K562 (cell line): ENCODE data around the gene TSC22D2. TPM values are rescaled to one million over a fixed set of nuclear protein-coding genes. Genes with fewer than 3 reads are reported as not detected.

Source experiments
- ADNP ChIP-seq: fragments of 200-800 bp; sonication (Bioruptor generic); IDR thresholded peaks from 2 replicates; pipeline ENCODE4 v1.6.1; 2016; ENCODE audit warnings: missing genetic modification characterization, missing compliant biosample characterization
- ARHGAP35 ChIP-seq: fragments of 450-650 bp; IDR thresholded peaks from 2 replicates; pipeline ENCODE4 v1.6.1; 2018; ENCODE audit not compliant: partially characterized antibody
- CBX3 ChIP-seq, 2 experiments: IDR thresholded peaks; 1 replicate in 1 of 2; 2 replicates in 1 of 2; pipeline ENCODE4 v1.6.1; 2012; ENCODE audit warnings: inconsistent platforms in 2 of 2, low read length in 2 of 2, borderline replicate concordance in 1 of 2, control low read depth in 1 of 2
- CBX8 ChIP-seq: fragments of 200-600 bp; sonication (generic); IDR thresholded peaks from 2 replicates; pipeline ENCODE4 v1.6.1; 2012; ENCODE audit warnings: borderline replicate concordance, mixed run types, low read depth, mild to moderate bottlenecking, moderate library complexity, mixed read lengths, low read length, control low read depth, inconsistent platforms; ENCODE audit not compliant: poor library complexity, severe bottlenecking; ENCODE audit errors: extremely low read depth
- CTCFL ChIP-seq: IDR thresholded peaks from 2 replicates; pipeline ENCODE4 v1.6.1; 2011; ENCODE audit warnings: borderline replicate concordance, low read depth, mild to moderate bottlenecking, moderate library complexity, low read length; ENCODE audit not compliant: insufficient read depth, poor library complexity, severe bottlenecking
- DACH1 ChIP-seq: fragments of 450-650 bp; IDR thresholded peaks from 2 replicates; pipeline ENCODE4 v1.6.1; 2018; ENCODE audit not compliant: partially characterized antibody
- DIDO1 ChIP-seq: fragments of 450-650 bp; IDR thresholded peaks from 2 replicates; pipeline ENCODE4 v1.6.1; 2016; ENCODE audit warnings: low read depth, missing biosample characterization, missing genetic modification characterization
- E2F1 ChIP-seq: sonication (generic); formaldehyde crosslinking; IDR thresholded peaks from 2 replicates; pipeline ENCODE4 v1.8.1; 2023; ENCODE audit warnings: mild to moderate bottlenecking, missing genetic modification reagents, moderate library complexity
- GATA2 ChIP-seq: sonication (generic); formaldehyde crosslinking; IDR thresholded peaks from 2 replicates; pipeline ENCODE4 v1.4.0; 2020; ENCODE audit warnings: mild to moderate bottlenecking, missing genetic modification reagents
- JUNB ChIP-seq: fragments of 450-650 bp; formaldehyde crosslinking; conservative IDR thresholded peaks from 2 replicates; pipeline ENCODE4 v1.4.0; 2020; ENCODE audit warnings: mild to moderate bottlenecking
- KDM4B ChIP-seq, 2 experiments: fragments of 450-650 bp in 1 of 2; sonication (generic) in 1 of 2; IDR thresholded peaks; 2 replicates each; pipeline ENCODE4 v1.6.1; 2016 to 2017; ENCODE audit warnings: borderline replicate concordance in 2 of 2, antibody characterized with exemption in 1 of 2, low read depth in 1 of 2, mild to moderate bottlenecking in 1 of 2
- MNT ChIP-seq, 2 experiments: fragments of 450-650 bp; conservative IDR thresholded peaks; 2 replicates each; pipeline ENCODE4 v1.6.1; 2017; ENCODE audit warnings: mild to moderate bottlenecking in 2 of 2, moderate library complexity in 2 of 2
- MYBL2 ChIP-seq, 2 experiments: fragments of 450-650 bp in 1 of 2; sonication (generic) in 1 of 2; formaldehyde crosslinking in 1 of 2; IDR thresholded peaks; 2 replicates each; pipeline versions ENCODE4 v1.6.1 to v1.8.1; 2017 to 2022; ENCODE audit warnings: borderline replicate concordance in 1 of 2, inconsistent platforms in 1 of 2, low read depth in 1 of 2, mild to moderate bottlenecking in 1 of 2, missing genetic modification reagents in 1 of 2, moderate library complexity in 1 of 2
- NFXL1 ChIP-seq: fragments of 450-650 bp; formaldehyde crosslinking; IDR thresholded peaks from 2 replicates; pipeline ENCODE4 v1.4.0; 2021; ENCODE audit warnings: mild to moderate bottlenecking
- PHF21A ChIP-seq: fragments of 450-650 bp; IDR thresholded peaks from 2 replicates; pipeline ENCODE4 v1.6.1; 2017; ENCODE audit warnings: low read depth, borderline replicate concordance
- RBFOX2 ChIP-seq: fragments of 200-400 bp; formaldehyde crosslinking; IDR thresholded peaks from 2 replicates; pipeline ENCODE4 v1.6.1; 2017; ENCODE audit warnings: low read depth, mild to moderate bottlenecking, low read length, moderate library complexity
- SAP30 ChIP-seq: fragments of 200-600 bp; sonication (generic); IDR thresholded peaks from 2 replicates; pipeline ENCODE4 v1.6.1; 2012; ENCODE audit warnings: borderline replicate concordance, low read depth, mild to moderate bottlenecking, moderate library complexity, low read length, control low read depth, inconsistent platforms; ENCODE audit not compliant: insufficient read depth, poor library complexity, severe bottlenecking
- ZBTB17 ChIP-seq: fragments of 450-650 bp; formaldehyde crosslinking; IDR thresholded peaks from 2 replicates; pipeline ENCODE4 v1.4.0; 2020; ENCODE audit warnings: mild to moderate bottlenecking
- ZBTB8A ChIP-seq: fragments of 450-650 bp; IDR thresholded peaks from 2 replicates; pipeline ENCODE4 v1.6.1; 2018; ENCODE audit warnings: mild to moderate bottlenecking, moderate library complexity; ENCODE audit not compliant: partially characterized antibody
- ZFP30 ChIP-seq: fragments of 250-450 bp; sonication (Bioruptor Pico); IDR thresholded peaks from 2 replicates; pipeline ENCODE4 v1.8.0; 2022; ENCODE audit warnings: moderate library complexity, mild to moderate bottlenecking, inconsistent platforms, borderline replicate concordance
- ZNF41 ChIP-seq: fragments of 250-450 bp; sonication (Bioruptor Pico); conservative IDR thresholded peaks from 2 replicates; pipeline ENCODE4 v1.4.0; 2020; ENCODE audit warnings: mild to moderate bottlenecking
- ZNF445 ChIP-seq: fragments of 250-450 bp; sonication (Bioruptor Pico); IDR thresholded peaks from 2 replicates; pipeline ENCODE4 v1.4.0; 2020; ENCODE audit warnings: low read depth, mild to moderate bottlenecking, moderate library complexity
- ZNF707 ChIP-seq: fragments of 250-450 bp; sonication (Bioruptor Pico); conservative IDR thresholded peaks from 2 replicates; pipeline ENCODE4 v1.8.0; 2022; ENCODE audit warnings: inconsistent platforms, mild to moderate bottlenecking, moderate library complexity
- ZNF717 ChIP-seq: fragments of 250-450 bp; sonication (Bioruptor Pico); IDR thresholded peaks from 2 replicates; pipeline ENCODE4 v1.5.0; 2021
- polyA plus RNA-seq, 8 experiments: library from polyadenylated mRNA; depleted of rRNA in 4 of 8; stranded (reverse) in 5 of 8; unstranded in 3 of 8; fragments of >200 nt; fragmentation: Nextera tagmentation in 2 of 8; fragmentation: Illumina TruSeq in 1 of 8; extraction: Ambion mirVana in 2 of 8; extraction: Trizol in 1 of 8; gene quantifications; 2 replicates each; pipeline versions ENCODE4 v1.2.1 to v1.2.3, GENCODE V29; 2011 to 2014; ENCODE audit warnings: inconsistent platforms in 1 of 8, missing spikeins in 1 of 8
- total RNA-seq, 7 experiments: library from RNA; depleted of rRNA in 6 of 7; stranded (reverse); fragments of >200 nt in 6 of 7; fragmentation: Illumina TruSeq in 2 of 7; extraction: Trizol in 2 of 7; gene quantifications; 2 replicates each; pipeline versions ENCODE4 v1.2.1 to v1.2.3, GENCODE V29; 2011 to 2021; ENCODE audit warnings: low replicate concordance in 1 of 7

The TSC22D2 gene
- total and polyA plus RNA-seq, 9 of the 15 experiments (the other 6 are each of a cell fraction or from before 2014, with no cell fraction given), result 5.5 to 44.0 (median 19.3) TPM

- TF ChIP-seq DIDO1 (tag) (no peak), CBX8 (no peak), DACH1 (no peak), KDM4B (IDR thresholded peaks at IDR 0.05; ENCODE audit: borderline replicate concordance in 2 of 2, low read depth in 1 of 2) (no peak), RBFOX2 (no peak), ZBTB8A (no peak), ARHGAP35 (no peak), E2F1 (no peak), ADNP (tag) (no peak), MNT (conservative IDR thresholded peaks at IDR 0.05) (0 out of 4 replicates have a peak, but pooled peaks of 1 of the 2 experiments have one; percentile 25), GATA2 (no peak), CTCFL (no peak), ZFP30 (no peak), CBX3 (IDR thresholded peaks at IDR 0.05; ENCODE audit: borderline replicate concordance in 1 of 2, low read length in 2 of 2) (no peak), PHF21A (no peak), ZNF41 (no peak), SAP30 (no peak), JUNB (CRISPR knock-in tag) (no peak), ZNF717 (CRISPR knock-in tag) (no peak), ZBTB17 (CRISPR knock-in tag) (no peak), MYBL2 (IDR thresholded peaks at IDR 0.05; ENCODE audit: low read depth) (no peak), MYBL2 (CRISPR knock-in tag; IDR thresholded peaks at IDR 0.05; ENCODE audit: borderline replicate concordance) (no peak), NFXL1 (CRISPR knock-in tag) (no peak), ZNF707 (CRISPR knock-in tag) (no peak), ZNF445 (CRISPR knock-in tag) (no peak)
- TF ChIP-seq, all 486 proteins: peak for 14
Measured at GRCh38 chr3:150495149-150495548, 87.1 kb downstream of the TSC22D2 start (continued).
